A549 (cell line): ENCODE measurements around the gene THBD. TPM values are rescaled to one million over a fixed set of nuclear protein-coding genes. Genes with fewer than 3 reads are reported as not detected.

Experiments
- ATAC-seq, 2 experiments: fragments of 200-7000 bp in 1 of 2; fragments of >200 bp in 1 of 2; cut with Nextera tagmentation in 1 of 2; cut with Tn5 transposase in 1 of 2; 3 replicates each; pipeline versions ENCODE4 v1.8.0 to v1.9.1; 2018 to 2020; ENCODE audit warnings: mild to moderate bottlenecking in 1 of 2, moderate library complexity in 1 of 2
- CTCF ChIA-PET: fragments of 300-600 bp; sonication (Branson Sonifier 250); formaldehyde crosslinking; extraction: SDS; loops from one replicate; lab custom pipeline; 2021; ENCODE audit warnings: antibody characterized with exemption, inconsistent platforms; lab: Yijun Ruan, JAX
- POLR2A ChIA-PET: fragments of 350-600 bp; formaldehyde crosslinking; extraction: SDS; loops from one replicate; lab custom pipeline; 2021; ENCODE audit warnings: antibody characterized with exemption, inconsistent platforms; lab: Yijun Ruan, JAX
- DNase-seq, 2 experiments: peaks; one replicate each; pipeline versions ENCODE4 v3.0.0 to v3.0.0-alpha.2; 2011 to 2016; ENCODE audit warnings: low read depth in 1 of 2, low spot score in 1 of 2
- FAIRE-seq: peaks from 2 replicates; lab custom pipeline; 2011; peaks lifted over from hg19 to GRCh38; lab: Jason Lieb, UNC
- H3K27ac ChIP-seq, 2 experiments: fragments of >200 bp; sonication (Bioruptor Twin); formaldehyde crosslinking; 3 replicates each; pipeline ENCODE4 v1.5.1; 2016 to 2017
- H3K4me1 ChIP-seq: fragments of >200 bp; sonication (Bioruptor Twin); formaldehyde crosslinking; 3 replicates; pipeline ENCODE4 v1.6.1; 2016
- H3K4me2 ChIP-seq: fragments of >200 bp; sonication (Bioruptor Twin); formaldehyde crosslinking; 3 replicates; pipeline ENCODE4 v1.6.1; 2016
- H3K4me3 ChIP-seq: fragments of >200 bp; sonication (Bioruptor Twin); formaldehyde crosslinking; 3 replicates; pipeline ENCODE4 v1.5.1; 2016
- H3K9me3 ChIP-seq: fragments of >200 bp; sonication (Bioruptor Twin); formaldehyde crosslinking; 3 replicates; pipeline ENCODE4 v1.6.1; 2016
- EHMT2 ChIP-seq: fragments of 200-600 bp; sonication (generic); IDR thresholded peaks from 2 replicates; pipeline ENCODE4 v1.6.1; 2016; ENCODE audit warnings: antibody characterized with exemption, low read depth, mild to moderate bottlenecking, moderate library complexity
- ESRRA ChIP-seq: fragments of 150-350 bp; IDR thresholded peaks from 2 replicates; pipeline ENCODE4 v1.6.1; 2014; ENCODE audit warnings: mild to moderate bottlenecking, low read length, borderline replicate concordance
- FOSL2 ChIP-seq, 2 experiments: fragments of 450-650 bp in 1 of 2; fragments of >200 bp in 1 of 2; sonication (Bioruptor Twin) in 1 of 2; formaldehyde crosslinking; IDR thresholded peaks; 2 replicates each; pipeline versions ENCODE4 v1.5.0 to v1.6.1; 2016 to 2020; ENCODE audit warnings: mild to moderate bottlenecking in 1 of 2, moderate library complexity in 1 of 2
- GATA3 ChIP-seq: IDR thresholded peaks from 2 replicates; pipeline ENCODE4 v1.6.1; 2012; ENCODE audit warnings: borderline replicate concordance
- HMGXB4 ChIP-seq: fragments of 250-450 bp; sonication (Bioruptor Pico); IDR thresholded peaks from 2 replicates; pipeline ENCODE4 v1.5.0; 2021; ENCODE audit warnings: mild to moderate bottlenecking, moderate library complexity, borderline replicate concordance
- HOXB13 ChIP-seq: fragments of 250-450 bp; sonication (Bioruptor Pico); IDR thresholded peaks from 2 replicates; pipeline ENCODE4 v1.5.0; 2020; ENCODE audit warnings: low read depth, mild to moderate bottlenecking, moderate library complexity
- JUN ChIP-seq, 2 experiments: fragments of >200 bp; sonication (Bioruptor Twin); formaldehyde crosslinking; IDR thresholded peaks; 2 replicates in 1 of 2; 3 replicates in 1 of 2; pipeline ENCODE4 v1.6.1; 2016 to 2017
- MAFK ChIP-seq: fragments of 450-650 bp; IDR thresholded peaks from 2 replicates; pipeline ENCODE4 v1.6.1; 2014; ENCODE audit not compliant: partially characterized antibody
- MAX ChIP-seq: IDR thresholded peaks from 2 replicates; pipeline ENCODE4 v1.6.1; 2012
- MAZ ChIP-seq: fragments of 150-350 bp; IDR thresholded peaks from 2 replicates; pipeline ENCODE4 v1.6.1; 2014; ENCODE audit warnings: antibody characterized with exemption, low read depth, low read length, borderline replicate concordance
- MYC ChIP-seq: IDR thresholded peaks from 2 replicates; pipeline ENCODE4 v1.6.1; 2012; ENCODE audit warnings: mild to moderate bottlenecking, inconsistent platforms, low read length, improper control_type of control experiment, borderline replicate concordance
- NFE2L2 ChIP-seq: fragments of 150-350 bp; conservative IDR thresholded peaks from 2 replicates; pipeline ENCODE4 v1.6.1; 2014; ENCODE audit warnings: low read length
- NPAS2 ChIP-seq: fragments of 250-450 bp; sonication (Bioruptor Pico); IDR thresholded peaks from 2 replicates; pipeline ENCODE4 v1.8.0; 2022; ENCODE audit warnings: mild to moderate bottlenecking, moderate library complexity, borderline replicate concordance
- POLR2A ChIP-seq: IDR thresholded peaks from 2 replicates; pipeline ENCODE4 v1.6.1; 2012; ENCODE audit warnings: mild to moderate bottlenecking, low read length
- POLR2AphosphoS2 ChIP-seq: conservative IDR thresholded peaks from 2 replicates; pipeline ENCODE4 v1.6.1; 2012; ENCODE audit warnings: low read length, improper control_type of control experiment, inconsistent platforms
- RAD21 ChIP-seq, 2 experiments: fragments of >200 bp in 1 of 2; sonication (Bioruptor Twin) in 1 of 2; formaldehyde crosslinking in 1 of 2; IDR thresholded peaks in 1 of 2; conservative IDR thresholded peaks in 1 of 2; 2 replicates in 1 of 2; 3 replicates in 1 of 2; pipeline ENCODE4 v1.6.1; 2012 to 2018; ENCODE audit warnings: inconsistent platforms in 1 of 2
- RCOR1 ChIP-seq: fragments of 150-350 bp; IDR thresholded peaks from 2 replicates; pipeline ENCODE4 v1.6.1; 2014; ENCODE audit warnings: antibody characterized with exemption, low read length, low read depth
- RFX5 ChIP-seq: fragments of 450-650 bp; IDR thresholded peaks from 2 replicates; pipeline ENCODE4 v1.7.1; 2014; ENCODE audit warnings: antibody characterized with exemption, mild to moderate bottlenecking, moderate library complexity
- RNF2 ChIP-seq: fragments of 200-600 bp; sonication (generic); IDR thresholded peaks from 2 replicates; pipeline ENCODE4 v1.6.1; 2016; ENCODE audit warnings: low read depth, mild to moderate bottlenecking, antibody characterized with exemption, moderate library complexity, borderline replicate concordance
- SMC3 ChIP-seq: fragments of >200 bp; sonication (Bioruptor Twin); formaldehyde crosslinking; IDR thresholded peaks from 3 replicates; pipeline ENCODE4 v1.6.1; 2018; ENCODE audit warnings: inconsistent platforms
- SREBF2 ChIP-seq: fragments of 450-650 bp; IDR thresholded peaks from 2 replicates; pipeline ENCODE4 v1.6.1; 2014; ENCODE audit warnings: mild to moderate bottlenecking, moderate library complexity
- TFCP2L1 ChIP-seq: fragments of 250-450 bp; sonication (Bioruptor Pico); IDR thresholded peaks from 2 replicates; pipeline ENCODE4 v1.5.0; 2021; ENCODE audit warnings: mild to moderate bottlenecking
- ZC3H11A ChIP-seq: fragments of 450-650 bp; IDR thresholded peaks from 2 replicates; pipeline ENCODE4 v1.6.1; 2014; ENCODE audit warnings: antibody characterized with exemption, mild to moderate bottlenecking
- ZSCAN20 ChIP-seq: fragments of 250-450 bp; sonication (Bioruptor Pico); IDR thresholded peaks from 2 replicates; pipeline ENCODE4 v1.8.0; 2022; ENCODE audit warnings: mild to moderate bottlenecking, moderate library complexity
- WGBS: methylation state at CpG from one replicate; pipeline ENCODE4 v1.1.6; 2017; ENCODE audit errors: missing lambda C conversion rate; 5-methylcytosine and 5-hydroxymethylcytosine counted together
- polyA plus RNA-seq, 4 experiments: library from polyadenylated mRNA; depleted of rRNA in 3 of 4; stranded (reverse); fragments of >200 nt; fragmentation: RNase III in 1 of 4; extraction: RNeasy Plus Mini Kit Qiagen cat#74134 plus additional on column Dnase treatment in 1 of 4; gene quantifications; 2 replicates in 3 of 4; 3 replicates in 1 of 4; pipeline ENCODE4 v1.2.3, GENCODE V29; 2011 to 2017

Gene THBD
- polyA plus RNA-seq, 2 of the 4 experiments (the other 2 are of a cell fraction), result 25.8 to 29.6 TPM

- TF ChIP-seq RCOR1 (no peak), ESRRA (no peak), MAFK (no peak), TFCP2L1 (CRISPR knock-in tag) (no peak), JUN (IDR thresholded peaks at IDR 0.05) (no peak), MYC (no peak)
- no peak for DNase-seq
- no peaks in the 10 kb centered on the region for H3K9me3 ChIP-seq
- no peak overlapping the region for H3K4me2 ChIP-seq
- POLR2A ChIA-PET, result no interaction called here
- H3K4me3 ChIP-seq, result no peak overlapping the region
- no peak for ATAC-seq
- CTCF ChIA-PET, result interaction anchor here (0.9 to 2.1 kb wide), 4 partner anchors 10 to 78 kb away, joined by 3 to 6 read pairs (median 3); no protein-coding TSS in a partner anchor
- no peak for FAIRE-seq
- WGBS, result 76% methylated on average over 5 of the region's 5 CpGs
- H3K27ac ChIP-seq, result no peak overlapping the region
- peaks cover 14% of the 10 kb centered on the region for H3K4me1 ChIP-seq
Observed at GRCh38 chr20:23021951-23022350, 27.5 kb downstream of the THBD start.

GRCh38 chr20:23021541-23021940 lies 27.9 kb downstream of the THBD start:
- H3K4me2 ChIP-seq, result no peak overlapping the region
- peaks cover 14% of the 10 kb centered on the region for H3K4me1 ChIP-seq
- no peak overlapping the region for H3K4me3 ChIP-seq
- DNase-seq, result no peak
- WGBS, result 86% methylated on average over 1 of the region's 1 CpG
- peak in 1 of 2 experiments; percentile 19; a peak in 1 of 5 replicates for TF ChIP-seq RAD21 (conservative IDR thresholded peaks at IDR 0.05 in 1 of 2, IDR thresholded peaks at IDR 0.05 in 1 of 2)
- no peak for TF ChIP-seq NFE2L2
- TF ChIP-seq, all 56 proteins: peak for 1
- ATAC-seq, result no peak
- H3K27ac ChIP-seq, result no peak overlapping the region; a peak in 2 of 6 replicates
- ChIA-PET CTCF (interaction anchor here (0.9 to 2.1 kb wide), 4 partner anchors 9 to 78 kb away, joined by 3 to 6 read pairs (median 3); no protein-coding TSS in a partner anchor), POLR2A (no interaction called here)
- FAIRE-seq, result no peak
- H3K9me3 ChIP-seq, result no peaks in the 10 kb centered on the region

GRCh38 chr20:23020230-23021018 lies 29.0 kb downstream of the THBD start:
- Histone ChIP-seq H3K9me3 (no peaks in the 10 kb centered on the region), H3K4me2 (no peak overlapping the region), H3K4me1 (peaks cover 15% of the 10 kb centered on the region), H3K27ac (no peak overlapping the region), H3K4me3 (no peak overlapping the region)
- 83% methylated on average over 12 of the region's 12 CpGs for WGBS
- TF ChIP-seq HOXB13 (CRISPR knock-in tag) (no peak), SMC3 (no peak), POLR2A (no peak), ZC3H11A (no peak)
- ATAC-seq (no peak), DNase-seq (no peak), FAIRE-seq (no peak)
- ChIA-PET CTCF (interaction anchor here (1.0 to 1.9 kb wide), 5 partner anchors 17 to 336 kb away, joined by 3 to 8 read pairs (median 3); no protein-coding TSS in a partner anchor), POLR2A (no interaction called here)

GRCh38 chr20:23019403-23019802 lies 30.1 kb downstream of the THBD start:
- DNase-seq (peak in 1 of 2 experiments; percentile 23), FAIRE-seq (no peak), ATAC-seq (no peak)
- peaks cover 15% of the 10 kb centered on the region for H3K4me1 ChIP-seq
- no peaks in the 10 kb centered on the region for H3K9me3 ChIP-seq
- H3K4me3 ChIP-seq, result no peak overlapping the region
- ChIA-PET CTCF (interaction anchor here (0.8 to 3.2 kb wide), 10 partner anchors 9 to 485 kb away, joined by 3 to 12 read pairs (median 3); no protein-coding TSS in a partner anchor), POLR2A (no interaction called here)
- no peak overlapping the region for H3K4me2 ChIP-seq
- H3K27ac ChIP-seq, result peak overlapping the region; percentile 6 to 42; a peak in 4 of 6 replicates
- 0 out of 3 replicates have a peak, but pooled peaks have one; percentile 37 for TF ChIP-seq SMC3
- peak; percentile 77 for TF ChIP-seq MAFK
- no peak for TF ChIP-seq FOSL2 (IDR thresholded peaks at IDR 0.05)
- TF ChIP-seq FOSL2 (CRISPR knock-in tag; IDR thresholded peaks at IDR 0.05), result no peak
- TF ChIP-seq RAD21 (conservative IDR thresholded peaks at IDR 0.05 in 1 of 2, IDR thresholded peaks at IDR 0.05 in 1 of 2), result peak; percentile 41 to 54; a peak in 4 of 5 replicates
- 75% methylated on average over 7 of the region's 7 CpGs for WGBS

GRCh38 chr20:23018941-23019340 lies 30.5 kb downstream of the THBD start:
- no peak for TF ChIP-seq EHMT2
- no peak for TF ChIP-seq RNF2
- no peak for TF ChIP-seq ZC3H11A
- TF ChIP-seq ZSCAN20 (CRISPR knock-in tag), result no peak
- TF ChIP-seq HMGXB4 (CRISPR knock-in tag), result no peak
- TF ChIP-seq NPAS2 (CRISPR knock-in tag), result no peak
- no peak for TF ChIP-seq RFX5
- TF ChIP-seq GATA3, result no peak
- TF ChIP-seq MAX, result no peak
- no peak for TF ChIP-seq POLR2AphosphoS2
- TF ChIP-seq MAZ, result no peak
- no peak for TF ChIP-seq SREBF2
- TF ChIP-seq, all 56 proteins: peak for 0
- no peak for DNase-seq
- ATAC-seq, result no peak
- WGBS, result 84% methylated on average over 11 of the region's 11 CpGs
- no peak overlapping the region for H3K4me3 ChIP-seq
- ChIA-PET POLR2A (no interaction called here), CTCF (interaction anchor here (0.8 to 3.2 kb wide), 11 partner anchors 9 to 485 kb away, joined by 3 to 12 read pairs (median 3); no protein-coding TSS in a partner anchor)
- H3K9me3 ChIP-seq, result no peaks in the 10 kb centered on the region
- FAIRE-seq, result peak; percentile 7
- H3K4me1 ChIP-seq, result peaks cover 15% of the 10 kb centered on the region
- H3K4me2 ChIP-seq, result no peak overlapping the region
- H3K27ac ChIP-seq, result peak overlapping the region; percentile 6 to 42; a peak in 4 of 6 replicates
